ENCODE measurements around the gene KIAA1549.

KIAA1549 gene

GRCh38 chr7:138979988-138980562, 1.1 kb downstream of the KIAA1549 start:
- no peak for TF ChIP-seq CTCF (IDR thresholded peaks at IDR 0.05)

DNA sequence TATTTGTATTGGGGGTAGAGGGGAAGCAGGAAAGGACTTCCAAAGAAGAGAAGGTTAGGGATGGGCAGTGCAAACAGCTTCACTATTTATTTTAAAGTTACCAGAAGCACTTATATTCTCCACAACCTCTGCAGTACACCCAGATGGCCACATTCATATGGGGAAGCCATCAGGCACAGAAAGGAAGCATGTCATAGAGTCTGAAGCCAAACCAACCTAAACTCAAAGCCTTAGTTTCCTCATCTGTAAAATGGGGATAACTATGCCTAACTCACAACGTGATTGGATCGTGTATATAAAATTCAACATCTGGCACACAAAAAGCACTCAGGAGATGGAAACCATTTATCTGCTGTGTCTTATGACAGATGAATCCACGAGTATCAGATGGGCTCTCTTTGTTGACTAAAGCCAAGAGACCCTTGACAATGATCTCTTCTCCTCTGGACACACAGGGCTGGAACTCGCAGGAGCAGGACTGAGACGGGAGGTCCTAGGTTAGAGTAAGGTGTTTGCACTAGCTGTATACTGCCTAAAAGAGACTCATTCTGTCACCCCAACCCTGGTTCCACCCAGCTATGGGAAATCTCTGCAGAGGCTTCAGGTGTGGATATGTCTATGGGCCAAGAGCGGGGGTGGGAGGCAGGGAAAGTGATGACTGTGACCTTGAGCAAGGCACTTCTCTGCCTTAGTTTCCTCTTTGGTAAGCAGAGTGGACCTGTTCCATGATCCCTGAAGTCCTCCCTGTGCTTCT, 1.8 kb downstream of the KIAA1549 start:
- no peak for TF ChIP-seq CTCF (IDR thresholded peaks at IDR 0.05)

DNA sequence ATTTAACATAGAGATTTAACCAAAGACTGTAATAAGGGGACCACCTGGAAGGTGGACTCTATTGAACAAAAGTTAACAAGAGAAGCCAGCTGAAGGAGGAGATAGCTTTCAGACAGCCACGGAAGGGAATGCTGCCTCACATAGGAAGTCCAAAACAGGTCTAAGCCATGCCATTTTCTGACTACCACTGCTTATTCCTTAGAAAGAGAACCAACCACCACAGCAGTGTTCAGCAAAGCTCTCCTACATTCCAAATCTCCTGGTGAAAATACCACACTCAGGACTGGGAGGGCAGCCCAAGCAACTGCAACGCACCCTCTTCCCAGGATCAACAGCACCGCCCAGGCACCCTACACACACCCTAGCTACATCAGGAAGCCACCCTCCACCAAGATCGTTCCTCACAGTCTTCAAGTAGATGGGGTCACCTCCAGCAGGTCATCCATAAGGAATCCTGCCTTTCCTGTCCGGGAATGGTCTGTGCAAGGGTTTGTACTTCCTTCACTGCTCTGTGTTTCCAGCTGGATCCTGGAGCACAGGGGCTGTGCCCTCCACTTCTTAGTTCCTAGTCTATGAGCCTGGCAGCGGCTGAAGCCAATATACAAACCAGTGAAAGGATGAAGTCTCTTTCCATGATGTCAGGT, 2.5 kb downstream of the KIAA1549 start:
- no peak for TF ChIP-seq CTCF (IDR thresholded peaks at IDR 0.05)

- TF ChIP-seq CTCF (IDR thresholded peaks at IDR 0.05): no peak
Observed at GRCh38 chr7:138975343-138976104, 5.7 kb downstream of the KIAA1549 start.

- TF ChIP-seq CTCF (IDR thresholded peaks at IDR 0.05): no peak
Observed at GRCh38 chr7:138974675-138975292, 6.4 kb downstream of the KIAA1549 start.

- TF ChIP-seq CTCF (IDR thresholded peaks at IDR 0.05): no peak
Observed at GRCh38 chr7:138974103-138974502, 7.1 kb downstream of the KIAA1549 start.

DNA sequence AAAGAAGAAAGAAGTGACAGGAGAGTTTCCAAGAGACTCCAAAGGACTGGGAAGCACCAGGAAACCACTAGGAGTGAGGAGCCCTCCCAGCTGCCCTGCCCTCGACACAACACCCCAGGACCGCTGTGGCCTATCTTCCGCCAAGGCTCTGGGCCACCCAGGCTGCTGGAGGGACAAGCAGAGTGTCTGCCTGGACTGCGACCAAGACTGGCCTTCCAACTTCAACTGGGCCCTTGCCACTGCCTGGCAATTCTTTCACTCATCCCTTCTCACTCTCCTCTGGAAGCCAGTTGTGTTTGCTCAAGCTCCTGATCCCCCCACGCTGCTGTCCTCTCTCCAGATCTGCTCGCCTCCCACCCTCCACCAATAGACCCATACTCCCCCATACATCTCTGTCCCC, 10.2 kb downstream of the KIAA1549 start:
- no peak for TF ChIP-seq CTCF (IDR thresholded peaks at IDR 0.05)
